NB4 (cell line): ENCODE data around the gene SKIC3.

Source experiments
- MYC ChIP-seq: IDR thresholded peaks from 2 replicates; pipeline ENCODE4 v1.6.1; 2011; ENCODE audit warnings: low read depth, low read length
- POLR2A ChIP-seq: IDR thresholded peaks from 2 replicates; pipeline ENCODE4 v1.6.1; 2011; ENCODE audit warnings: mild to moderate bottlenecking; ENCODE audit not compliant: insufficient read length; ENCODE audit errors: extremely low read depth
- TF ChIP-seq, protein P1 (sequence below): IDR thresholded peaks from one replicate; pipeline ENCODE4 v1.5.1; 2012; ENCODE audit warnings: low read depth, low read length

DNA sequence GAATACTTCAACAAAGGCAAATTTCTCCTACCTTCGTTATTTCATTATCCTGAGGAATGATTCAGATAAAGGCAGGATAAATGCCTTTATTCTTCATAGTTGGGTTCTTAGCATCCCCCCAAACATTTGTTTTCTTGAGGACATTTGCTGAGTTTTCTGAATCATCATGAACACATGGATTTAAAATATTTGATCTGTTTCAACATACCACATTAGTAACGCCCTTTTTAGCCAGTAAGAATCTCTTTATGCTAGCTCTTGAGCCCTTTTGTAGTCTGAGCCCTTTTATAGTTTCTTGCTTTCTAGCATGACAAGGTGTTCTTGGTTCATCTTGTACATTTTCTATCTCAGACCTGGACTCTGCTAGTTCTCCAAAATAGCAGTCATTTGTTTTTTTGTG lies 27.9 kb downstream of the SKIC3 start:
- TF ChIP-seq POLR2A (no peak), MYC (no peak)
- TF ChIP-seq, protein P1, sequence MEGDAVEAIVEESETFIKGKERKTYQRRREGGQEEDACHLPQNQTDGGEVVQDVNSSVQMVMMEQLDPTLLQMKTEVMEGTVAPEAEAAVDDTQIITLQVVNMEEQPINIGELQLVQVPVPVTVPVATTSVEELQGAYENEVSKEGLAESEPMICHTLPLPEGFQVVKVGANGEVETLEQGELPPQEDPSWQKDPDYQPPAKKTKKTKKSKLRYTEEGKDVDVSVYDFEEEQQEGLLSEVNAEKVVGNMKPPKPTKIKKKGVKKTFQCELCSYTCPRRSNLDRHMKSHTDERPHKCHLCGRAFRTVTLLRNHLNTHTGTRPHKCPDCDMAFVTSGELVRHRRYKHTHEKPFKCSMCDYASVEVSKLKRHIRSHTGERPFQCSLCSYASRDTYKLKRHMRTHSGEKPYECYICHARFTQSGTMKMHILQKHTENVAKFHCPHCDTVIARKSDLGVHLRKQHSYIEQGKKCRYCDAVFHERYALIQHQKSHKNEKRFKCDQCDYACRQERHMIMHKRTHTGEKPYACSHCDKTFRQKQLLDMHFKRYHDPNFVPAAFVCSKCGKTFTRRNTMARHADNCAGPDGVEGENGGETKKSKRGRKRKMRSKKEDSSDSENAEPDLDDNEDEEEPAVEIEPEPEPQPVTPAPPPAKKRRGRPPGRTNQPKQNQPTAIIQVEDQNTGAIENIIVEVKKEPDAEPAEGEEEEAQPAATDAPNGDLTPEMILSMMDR, result no peak
